H9 (cell line): Measurements from ENCODE around the gene PSMD1. TPM values are rescaled to one million over a fixed set of nuclear protein-coding genes. Genes with fewer than 3 reads are reported as not detected.

Source experiments
- DNase-seq: peaks from one replicate; pipeline ENCODE4 v3.0.0-alpha.2; 2017
- H2AFZ ChIP-seq: one replicate; pipeline ENCODE4 v1.6.1; 2013; ENCODE audit warnings: mild to moderate bottlenecking, low read length, control low read depth, moderate library complexity
- H2AK5ac ChIP-seq: 2 replicates; pipeline ENCODE4 v1.6.1; 2013; ENCODE audit warnings: low read length, control low read depth, mixed read lengths; ENCODE audit not compliant: insufficient read length
- H2BK120ac ChIP-seq: one replicate; pipeline ENCODE4 v1.6.1; 2013; ENCODE audit warnings: low read depth, mild to moderate bottlenecking, low read length, control low read depth, inconsistent platforms; ENCODE audit not compliant: poor library complexity, severe bottlenecking
- H2BK12ac ChIP-seq: 2 replicates; pipeline ENCODE4 v1.6.1; 2013; ENCODE audit warnings: low read length, control low read depth, mixed read lengths, low read depth; ENCODE audit not compliant: insufficient read length
- H2BK15ac ChIP-seq: 2 replicates; pipeline ENCODE4 v1.6.1; 2013; ENCODE audit warnings: low read depth, low read length, control low read depth
- H2BK20ac ChIP-seq: one replicate; pipeline ENCODE4 v1.6.1; 2013; ENCODE audit warnings: low read depth, mild to moderate bottlenecking, low read length, control low read depth, inconsistent platforms; ENCODE audit not compliant: poor library complexity, severe bottlenecking
- H2BK5ac ChIP-seq: 2 replicates; pipeline ENCODE4 v1.6.1; 2013; ENCODE audit warnings: low read length, control low read depth, mixed read lengths; ENCODE audit not compliant: insufficient read length
- H3K14ac ChIP-seq: 2 replicates; pipeline ENCODE4 v1.6.1; 2013; ENCODE audit warnings: low read length, control low read depth; ENCODE audit not compliant: insufficient read depth
- H3K18ac ChIP-seq: 2 replicates; pipeline ENCODE4 v1.6.1; 2013; ENCODE audit warnings: low read depth, mild to moderate bottlenecking, mixed read lengths, low read length, control low read depth; ENCODE audit not compliant: insufficient read length
- H3K23ac ChIP-seq: 2 replicates; pipeline ENCODE4 v1.6.1; 2013; ENCODE audit warnings: low read length, control low read depth, mixed read lengths, low read depth; ENCODE audit not compliant: insufficient read length
- H3K23me2 ChIP-seq: 2 replicates; pipeline ENCODE4 v1.6.1; 2013; ENCODE audit warnings: low read depth, mild to moderate bottlenecking, mixed read lengths, low read length, control low read depth; ENCODE audit not compliant: insufficient read length, poor library complexity, severe bottlenecking
- H3K27ac ChIP-seq: 2 replicates; pipeline ENCODE4 v1.5.1; 2013; ENCODE audit warnings: low read length, control low read depth, mixed read lengths, low read depth; ENCODE audit not compliant: insufficient read length
- H3K27me3 ChIP-seq: 2 replicates; pipeline ENCODE4 v1.6.1; 2013; ENCODE audit warnings: low read length, control low read depth, inconsistent platforms; ENCODE audit not compliant: insufficient read depth
- H3K4ac ChIP-seq: 2 replicates; pipeline ENCODE4 v1.6.1; 2013; ENCODE audit warnings: low read depth, mild to moderate bottlenecking, control low read depth, inconsistent platforms, low read length, moderate library complexity
- H3K4me1 ChIP-seq: 2 replicates; pipeline ENCODE4 v1.6.1; 2013; ENCODE audit warnings: low read length, control low read depth, inconsistent platforms; ENCODE audit not compliant: insufficient read depth
- H3K4me2 ChIP-seq: 2 replicates; pipeline ENCODE4 v1.6.1; 2013; ENCODE audit warnings: low read length, control low read depth, mixed read lengths; ENCODE audit not compliant: insufficient read length, insufficient read depth
- H3K56ac ChIP-seq: 2 replicates; pipeline ENCODE4 v1.6.1; 2013; ENCODE audit warnings: low read depth, mild to moderate bottlenecking, mixed read lengths, low read length, control low read depth; ENCODE audit not compliant: insufficient read length
- H3K79me1 ChIP-seq: 2 replicates; pipeline ENCODE4 v1.6.1; 2013; ENCODE audit warnings: low read depth, mild to moderate bottlenecking, moderate library complexity, low read length, control low read depth, inconsistent platforms; ENCODE audit not compliant: insufficient read depth, poor library complexity, severe bottlenecking
- H3K79me2 ChIP-seq: 2 replicates; pipeline ENCODE4 v1.6.1; 2013; ENCODE audit warnings: low read length, control low read depth, inconsistent platforms; ENCODE audit not compliant: insufficient read depth
- H3K9ac ChIP-seq: 2 replicates; pipeline ENCODE4 v1.6.1; 2013; ENCODE audit warnings: low read length, control low read depth, mixed read lengths; ENCODE audit not compliant: insufficient read length; ENCODE audit errors: extremely low read depth
- H3K9me3 ChIP-seq: one replicate; pipeline ENCODE4 v1.6.1; 2013; ENCODE audit warnings: low read depth, low read length, inconsistent platforms; ENCODE audit not compliant: control insufficient read depth
- H3T11ph ChIP-seq: one replicate; pipeline ENCODE4 v1.6.1; 2013; ENCODE audit warnings: mild to moderate bottlenecking, low read length, control low read depth, inconsistent platforms
- H4K20me1 ChIP-seq: one replicate; pipeline ENCODE4 v1.6.1; 2013; ENCODE audit not compliant: control insufficient read depth, insufficient read length, insufficient read depth
- H4K5ac ChIP-seq: 2 replicates; pipeline ENCODE4 v1.6.1; 2013; ENCODE audit warnings: low read depth, mild to moderate bottlenecking, mixed read lengths, low read length, control low read depth; ENCODE audit not compliant: insufficient read length
- H4K8ac ChIP-seq: replicated peaks from 2 replicates; pipeline ENCODE4 v1.6.1; 2013; ENCODE audit warnings: low read length, control low read depth, mixed read lengths, low read depth; ENCODE audit not compliant: insufficient read length
- H4K91ac ChIP-seq: 2 replicates; pipeline ENCODE4 v1.6.1; 2013; ENCODE audit warnings: low read depth, mild to moderate bottlenecking, moderate library complexity, mixed read lengths, low read length, control low read depth; ENCODE audit not compliant: insufficient read length
- H3K27ac Mint-ChIP-seq, 3 experiments: 2 replicates in 2 of 3; 3 replicates in 1 of 3; pipeline ENCODE4 v1.8.0; 2020 to 2021; ENCODE audit warnings: mixed read lengths in 3 of 3, mild to moderate bottlenecking in 1 of 3, moderate library complexity in 1 of 3
- H3K27me3 Mint-ChIP-seq: 2 replicates; pipeline ENCODE4 v1.8.0; 2021; ENCODE audit warnings: low read depth, mild to moderate bottlenecking, moderate library complexity, mixed read lengths
- H3K36me3 Mint-ChIP-seq, 3 experiments: 2 replicates in 2 of 3; 3 replicates in 1 of 3; pipeline ENCODE4 v1.8.0; 2020 to 2021; ENCODE audit warnings: low read depth in 3 of 3, mixed read lengths in 3 of 3; ENCODE audit not compliant: insufficient read depth in 1 of 3
- H3K4me1 Mint-ChIP-seq, 2 experiments: 2 replicates each; pipeline ENCODE4 v1.8.0; 2020; ENCODE audit warnings: mixed read lengths in 2 of 2
- H3K4me3 Mint-ChIP-seq, 2 experiments: 2 replicates in 1 of 2; 3 replicates in 1 of 2; pipeline ENCODE4 v1.8.0; 2020 to 2021; ENCODE audit warnings: mild to moderate bottlenecking in 2 of 2, mixed read lengths in 2 of 2, moderate library complexity in 1 of 2
- H3K9me3 Mint-ChIP-seq, 2 experiments: 2 replicates in 1 of 2; 3 replicates in 1 of 2; pipeline ENCODE4 v1.8.0; 2020; ENCODE audit warnings: mild to moderate bottlenecking in 2 of 2, mixed read lengths in 2 of 2, moderate library complexity in 1 of 2
- WGBS: extraction: QIAGEN DNeasy Blood & Tissue Kit; methylation state at CpG from one replicate; pipeline ENCODE4 v1.1.7; 2013; ENCODE audit warnings: missing lambda C conversion rate, low lambda C conversion rate, mixed read lengths; ENCODE audit not compliant: insufficient read length; ENCODE audit errors: extremely low coverage; 5-methylcytosine and 5-hydroxymethylcytosine counted together
- total RNA-seq: library from RNA; stranded (reverse); gene quantifications from 2 replicates; pipeline ENCODE4 v1.2.1, GENCODE V29; 2021
- TF ChIP-seq, protein P1 (sequence below): fragments of 200-600 bp; sonication (generic); conservative IDR thresholded peaks from 3 replicates; pipeline ENCODE4 v1.8.0; 2021; ENCODE audit warnings: antibody characterized with exemption, mild to moderate bottlenecking

Gene PSMD1
- total RNA-seq, 1 experiment from 2014 or later: 166 TPM

DNA sequence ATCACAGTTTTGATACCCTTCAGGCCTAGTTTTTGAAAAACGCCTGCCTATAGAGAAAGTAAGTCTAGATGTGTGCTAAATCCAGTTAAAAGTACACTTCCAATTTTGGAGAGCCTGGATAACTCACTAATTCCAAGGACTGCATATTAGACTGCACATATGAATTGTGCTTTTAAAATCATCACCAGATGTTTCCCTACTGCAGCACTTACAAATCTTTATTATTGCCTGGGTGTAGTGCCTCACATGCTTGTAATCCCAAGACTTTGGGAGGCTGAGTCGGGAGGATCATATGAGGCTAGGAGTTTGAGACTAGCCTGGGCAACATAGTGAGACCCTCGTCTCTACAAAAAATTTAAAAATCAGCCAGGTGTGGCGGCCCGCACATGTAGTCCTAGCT, 104.0 kb downstream of the PSMD1 start:
- no peak overlapping the region for H2BK5ac ChIP-seq

More for the DNA sequence above, 104.0 kb downstream of the PSMD1 start:
- H3K27me3 Mint-ChIP-seq: no peaks in the 10 kb centered on the region
- Histone ChIP-seq H3K23me2 (no peaks in the 10 kb centered on the region), H4K5ac (no peak overlapping the region), H3K27me3 (no peaks in the 10 kb centered on the region), H3K56ac (no peak overlapping the region), H3K9ac (no peak overlapping the region), H2BK120ac (no peak overlapping the region), H3K4me2 (no peak overlapping the region), H4K8ac (no peak overlapping the region), H4K91ac (no peak overlapping the region), H3K9me3 (no peaks in the 10 kb centered on the region), H3K18ac (no peak overlapping the region), H3K79me2 (no peaks in the 10 kb centered on the region), H2BK15ac (no peak overlapping the region), H3K4ac (no peak overlapping the region), H2BK12ac (no peak overlapping the region), H3K23ac (no peak overlapping the region), H2BK20ac (no peak overlapping the region), H3K14ac (no peak overlapping the region), H4K20me1 (no peaks in the 10 kb centered on the region), H3K27ac (no peak overlapping the region), H3K79me1 (no peaks in the 10 kb centered on the region), H2AFZ (no peak overlapping the region), H2AK5ac (no peak overlapping the region), H3K4me1 (peaks cover 8% of the 10 kb centered on the region; the same call in 1 of the 2 replicates), H3T11ph (no peak overlapping the region)
- H3K9me3 Mint-ChIP-seq: no peaks in the 10 kb centered on the region
- no CpG with 5 or more reads among the region's 5 CpGs for WGBS
- H3K36me3 Mint-ChIP-seq: peaks cover 5 to 43% (median 9%) of the 10 kb centered on the region in 3 experiments; a peak in 6 of 7 replicates
- peak overlapping the region in 1 of 3 experiments; percentile 65; a peak in 1 of 7 replicates for H3K27ac Mint-ChIP-seq
- no peak overlapping the region for H3K4me3 Mint-ChIP-seq
- peaks cover 8 to 39% of the 10 kb centered on the region in 2 experiments for H3K4me1 Mint-ChIP-seq
- no peak for DNase-seq
- TF ChIP-seq, protein P1, sequence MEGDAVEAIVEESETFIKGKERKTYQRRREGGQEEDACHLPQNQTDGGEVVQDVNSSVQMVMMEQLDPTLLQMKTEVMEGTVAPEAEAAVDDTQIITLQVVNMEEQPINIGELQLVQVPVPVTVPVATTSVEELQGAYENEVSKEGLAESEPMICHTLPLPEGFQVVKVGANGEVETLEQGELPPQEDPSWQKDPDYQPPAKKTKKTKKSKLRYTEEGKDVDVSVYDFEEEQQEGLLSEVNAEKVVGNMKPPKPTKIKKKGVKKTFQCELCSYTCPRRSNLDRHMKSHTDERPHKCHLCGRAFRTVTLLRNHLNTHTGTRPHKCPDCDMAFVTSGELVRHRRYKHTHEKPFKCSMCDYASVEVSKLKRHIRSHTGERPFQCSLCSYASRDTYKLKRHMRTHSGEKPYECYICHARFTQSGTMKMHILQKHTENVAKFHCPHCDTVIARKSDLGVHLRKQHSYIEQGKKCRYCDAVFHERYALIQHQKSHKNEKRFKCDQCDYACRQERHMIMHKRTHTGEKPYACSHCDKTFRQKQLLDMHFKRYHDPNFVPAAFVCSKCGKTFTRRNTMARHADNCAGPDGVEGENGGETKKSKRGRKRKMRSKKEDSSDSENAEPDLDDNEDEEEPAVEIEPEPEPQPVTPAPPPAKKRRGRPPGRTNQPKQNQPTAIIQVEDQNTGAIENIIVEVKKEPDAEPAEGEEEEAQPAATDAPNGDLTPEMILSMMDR: no peak
